ENCODE results near the gene NTN3.
"Not testable (repeated sequence)": the region's sequence is repeated elsewhere in the genome, so short reads cannot be mapped to it uniquely, and the experiment has no call there.

Gene NTN3

GRCh38 chr16:2466667-2467527 lies 4.2 kb upstream of the NTN3 start:
- DNase-seq: no peak

- peak; percentile 83 for DNase-seq
These were observed 3.4 kb upstream of the NTN3 start for GRCh38 chr16:2467528-2468232.

- DNase-seq: peak; percentile 81
These were observed 2.8 kb upstream of the NTN3 start for GRCh38 chr16:2468233-2468724.

DNA sequence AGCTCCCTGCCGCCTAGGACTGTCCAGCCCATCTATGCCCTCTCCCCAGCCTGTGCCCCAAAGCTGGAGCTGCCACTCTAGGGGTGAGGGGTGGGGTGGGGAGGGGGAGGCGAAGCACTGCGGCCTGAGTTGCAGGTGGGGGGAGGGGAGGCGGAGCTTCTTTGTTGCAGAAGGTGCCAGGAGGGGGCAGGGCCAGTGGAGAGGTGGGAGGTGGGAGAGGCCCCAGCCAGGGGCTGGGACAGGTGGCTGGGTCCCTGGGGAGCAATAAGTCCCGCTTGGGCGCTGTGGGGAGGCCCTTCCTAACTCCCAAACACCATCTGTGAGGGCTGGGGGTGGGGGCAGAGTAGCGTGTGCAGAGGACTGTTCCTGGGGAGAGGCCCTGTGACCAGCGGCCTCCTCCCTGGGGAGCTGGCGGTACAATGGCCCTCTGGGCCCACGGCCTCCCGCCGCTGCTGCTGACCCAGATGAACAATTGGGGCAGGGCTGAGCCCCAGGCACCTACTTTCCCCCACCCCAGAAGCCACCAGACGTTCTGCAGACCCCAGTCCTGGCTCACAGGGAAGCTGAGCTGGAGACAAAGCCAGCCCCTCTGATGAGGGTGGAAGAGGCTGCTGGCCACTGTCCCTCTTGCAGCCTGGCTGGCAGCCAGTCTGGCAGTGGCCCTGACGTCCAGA lies 2.2 kb upstream of the NTN3 start:
- DNase-seq: peak; percentile 97

DNA sequence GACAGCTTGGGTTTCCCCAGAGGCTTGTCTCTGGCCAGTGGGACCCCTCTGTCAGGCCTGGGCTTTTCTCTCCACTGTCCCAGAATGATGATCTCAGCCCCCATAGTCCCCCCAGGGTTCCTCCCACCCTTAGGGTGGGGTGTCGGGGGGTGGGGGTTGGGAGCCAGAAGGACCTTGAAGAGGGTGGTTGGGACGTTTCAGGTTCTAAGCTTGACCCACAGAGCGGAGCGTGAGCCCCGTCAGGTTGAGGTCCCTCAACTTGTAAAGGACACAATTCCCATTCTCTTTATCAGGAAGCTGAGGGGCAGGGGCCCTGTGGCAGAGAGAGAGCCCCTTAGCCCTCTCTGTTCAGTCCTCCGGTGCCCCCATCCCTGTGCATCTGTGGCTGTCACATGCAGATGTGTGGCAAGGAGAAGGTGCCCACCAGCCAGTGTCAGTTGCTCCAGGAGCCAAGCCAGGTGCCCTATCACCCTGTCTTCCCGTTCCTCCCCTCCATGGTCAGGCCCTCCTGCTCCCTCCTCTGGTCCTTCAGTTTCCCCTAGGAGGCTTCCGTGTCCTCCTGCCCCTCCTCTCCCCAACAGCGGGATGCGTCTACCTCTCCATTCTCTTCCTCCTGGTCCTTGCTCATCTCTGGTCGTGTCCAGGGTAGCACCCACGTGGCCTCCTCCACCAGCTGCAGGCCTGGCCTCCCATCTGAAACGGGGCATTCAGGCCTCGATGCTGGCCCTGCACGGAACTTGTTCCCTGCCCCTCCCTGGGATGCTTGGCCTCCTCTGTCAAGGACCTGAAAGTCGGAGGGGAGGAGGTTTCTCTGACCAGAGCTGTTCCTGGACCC lies 1.5 kb upstream of the NTN3 start:
- DNase-seq: no peak

GRCh38 chr16:2470234-2470601 lies 879 bp upstream of the NTN3 start:
- DNase-seq: no peak

DNA sequence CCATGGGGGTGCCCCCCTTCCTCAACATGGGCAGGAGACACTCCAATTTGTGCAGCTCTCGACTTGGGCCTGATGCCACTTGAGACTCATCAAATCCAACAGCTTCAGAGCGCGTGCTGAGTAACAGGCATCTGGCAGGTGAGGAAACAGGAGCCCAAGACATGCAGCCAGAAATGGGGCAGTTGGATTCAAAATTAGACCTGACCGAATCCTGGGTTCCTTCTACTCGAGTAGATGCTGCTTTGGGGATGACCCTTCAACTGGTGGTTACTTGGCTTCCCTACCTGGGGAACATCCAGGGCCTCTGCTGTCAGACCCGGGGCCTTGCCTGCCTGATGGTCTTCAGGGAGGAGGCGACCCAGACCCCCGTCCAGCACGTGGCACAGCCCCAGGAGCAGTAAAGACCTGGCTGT lies 488 bp upstream of the NTN3 start:
- peak; percentile 42 for DNase-seq

DNA sequence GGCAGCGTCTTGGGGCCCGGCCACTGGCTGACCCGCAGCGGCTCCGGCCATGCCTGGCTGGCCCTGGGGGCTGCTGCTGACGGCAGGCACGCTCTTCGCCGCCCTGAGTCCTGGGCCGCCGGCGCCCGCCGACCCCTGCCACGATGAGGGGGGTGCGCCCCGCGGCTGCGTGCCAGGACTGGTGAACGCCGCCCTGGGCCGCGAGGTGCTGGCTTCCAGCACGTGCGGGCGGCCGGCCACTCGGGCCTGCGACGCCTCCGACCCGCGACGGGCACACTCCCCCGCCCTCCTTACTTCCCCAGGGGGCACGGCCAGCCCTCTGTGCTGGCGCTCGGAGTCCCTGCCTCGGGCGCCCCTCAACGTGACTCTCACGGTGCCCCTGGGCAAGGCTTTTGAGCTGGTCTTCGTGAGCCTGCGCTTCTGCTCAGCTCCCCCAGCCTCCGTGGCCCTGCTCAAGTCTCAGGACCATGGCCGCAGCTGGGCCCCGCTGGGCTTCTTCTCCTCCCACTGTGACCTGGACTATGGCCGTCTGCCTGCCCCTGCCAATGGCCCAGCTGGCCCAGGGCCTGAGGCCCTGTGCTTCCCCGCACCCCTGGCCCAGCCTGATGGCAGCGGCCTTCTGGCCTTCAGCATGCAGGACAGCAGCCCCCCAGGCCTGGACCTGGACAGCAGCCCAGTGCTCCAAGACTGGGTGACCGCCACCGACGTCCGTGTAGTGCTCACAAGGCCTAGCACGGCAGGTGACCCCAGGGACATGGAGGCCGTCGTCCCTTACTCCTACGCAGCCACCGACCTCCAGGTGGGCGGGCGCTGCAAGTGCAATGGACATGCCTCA lies 773 bp downstream of the NTN3 start:
- DNase-seq: no peak

GRCh38 chr16:2472488-2472864 lies 1.4 kb downstream of the NTN3 start:
- DNase-seq: no peak

- DNase-seq: no peak
These were observed 1.9 kb downstream of the NTN3 start for GRCh38 chr16:2472885-2473445.

DNA sequence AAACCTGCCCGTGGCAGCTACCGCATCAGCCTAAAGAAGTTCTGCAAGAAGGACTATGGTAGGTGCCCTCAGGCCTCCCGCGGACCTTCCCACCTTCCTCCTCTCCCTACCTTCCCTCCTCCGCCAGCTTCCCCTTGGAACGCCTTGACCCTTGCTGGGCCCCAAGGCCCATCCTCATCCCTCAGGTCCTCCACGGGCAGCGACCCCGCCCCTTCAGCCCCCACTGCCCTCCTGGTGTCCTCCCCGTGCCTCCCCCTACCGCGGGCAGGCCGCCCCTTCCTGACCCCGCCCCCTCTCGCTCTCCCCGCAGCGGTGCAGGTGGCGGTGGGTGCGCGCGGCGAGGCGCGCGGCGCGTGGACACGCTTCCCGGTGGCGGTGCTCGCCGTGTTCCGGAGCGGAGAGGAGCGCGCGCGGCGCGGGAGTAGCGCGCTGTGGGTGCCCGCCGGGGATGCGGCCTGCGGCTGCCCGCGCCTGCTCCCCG lies 2.4 kb downstream of the NTN3 start:
- no peak for DNase-seq

GRCh38 chr16:2473999-2474876 lies 3.1 kb downstream of the NTN3 start:
- no peak for DNase-seq

DNA sequence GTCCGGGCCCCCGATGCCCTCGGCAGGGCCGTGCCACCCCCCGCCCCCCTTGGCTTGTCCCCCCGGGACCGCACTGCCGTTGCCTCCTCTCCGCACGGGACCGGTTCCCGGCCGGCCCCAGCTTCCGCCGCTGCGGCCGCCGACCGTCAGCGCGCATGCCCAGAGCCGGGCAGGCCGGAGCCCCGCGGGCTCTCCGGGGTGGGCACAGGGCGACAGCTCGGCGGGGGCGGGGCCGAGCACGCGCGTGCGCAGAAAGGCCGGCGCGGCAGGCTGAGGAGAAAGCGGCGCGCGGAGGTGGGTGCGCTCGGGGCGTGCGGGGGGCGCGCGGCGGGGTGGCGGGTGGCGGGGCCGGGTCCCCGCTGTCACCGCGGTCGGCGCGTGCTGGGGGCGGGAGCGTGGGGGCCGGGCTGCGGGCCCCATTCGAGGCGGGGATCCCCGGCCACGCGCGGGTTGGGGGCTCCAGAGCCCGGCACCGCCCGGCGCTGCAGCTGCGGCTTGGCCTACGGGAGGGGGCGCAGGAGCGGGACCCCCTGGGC lies 3.8 kb downstream of the NTN3 start, which contains the start of gene TBC1D24:
Gene TBC1D24 (plus strand): TSS at position 251 of the 536 bp plus-strand sequence. CDS start 21,022 bp downstream, outside the sequence.
- DNase-seq: peak; percentile 60

- peak; percentile 43 for DNase-seq
These were observed 4.6 kb downstream of the NTN3 start for GRCh38 chr16:2475413-2476344.

DNA sequence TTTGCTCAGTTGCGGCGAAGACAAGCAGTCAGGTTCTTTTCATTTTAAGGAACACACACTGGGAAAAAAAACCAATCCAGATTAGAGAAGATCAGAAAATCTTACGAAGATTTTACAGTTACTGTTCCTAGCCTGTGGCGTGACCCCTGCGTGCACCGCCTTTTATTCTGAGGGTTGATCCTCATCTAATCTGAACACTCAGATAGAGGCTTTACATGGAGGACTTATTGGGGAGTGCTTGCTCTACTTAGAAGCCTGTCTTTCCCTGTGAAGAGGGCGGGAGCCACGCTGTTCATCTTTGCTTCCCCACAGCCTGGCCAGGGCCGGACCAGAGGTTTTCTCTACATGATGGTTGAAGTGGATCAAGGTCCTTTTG lies 5.2 kb downstream of the NTN3 start:
- no peak for DNase-seq

DNA sequence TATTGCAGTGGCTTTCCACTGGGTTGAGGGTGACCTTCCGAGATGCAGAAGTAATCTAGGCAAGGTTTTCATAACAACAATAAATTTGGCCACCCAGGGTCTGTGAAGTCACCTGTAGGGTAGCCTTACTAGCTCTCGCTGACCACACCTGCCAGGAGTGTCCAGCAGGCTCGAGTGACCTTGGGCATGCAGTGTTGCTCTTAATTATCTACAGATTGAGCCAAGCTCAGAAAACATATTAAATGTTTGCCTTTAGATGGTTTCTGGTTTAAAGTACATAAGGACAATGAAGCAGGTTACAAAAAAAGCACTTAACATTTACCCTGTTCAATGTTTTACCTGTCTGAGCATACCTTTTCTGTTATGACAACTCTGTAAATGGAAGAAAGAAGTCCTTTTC lies 5.6 kb downstream of the NTN3 start:
- no peak for DNase-seq

DNA sequence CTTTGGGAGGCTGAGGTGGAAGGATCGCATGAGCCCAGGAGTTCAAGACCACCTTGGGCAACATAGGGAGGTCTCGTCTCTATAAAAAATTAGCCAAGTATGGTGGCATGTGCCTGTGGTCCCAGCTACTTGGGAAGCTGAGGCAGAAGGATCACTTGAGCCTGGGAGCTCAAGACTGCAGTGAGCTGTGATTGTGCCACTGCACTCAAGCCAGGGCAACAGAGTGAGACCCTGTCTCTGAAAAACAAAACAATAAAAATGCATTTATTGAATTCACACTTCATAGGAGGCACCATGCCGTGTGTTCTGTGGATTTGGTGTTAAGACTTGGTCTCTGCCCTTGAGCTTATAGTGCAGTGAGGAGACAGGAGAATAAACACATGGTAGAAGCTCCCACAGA lies 6.2 kb downstream of the NTN3 start:
- DNase-seq: no peak

DNA sequence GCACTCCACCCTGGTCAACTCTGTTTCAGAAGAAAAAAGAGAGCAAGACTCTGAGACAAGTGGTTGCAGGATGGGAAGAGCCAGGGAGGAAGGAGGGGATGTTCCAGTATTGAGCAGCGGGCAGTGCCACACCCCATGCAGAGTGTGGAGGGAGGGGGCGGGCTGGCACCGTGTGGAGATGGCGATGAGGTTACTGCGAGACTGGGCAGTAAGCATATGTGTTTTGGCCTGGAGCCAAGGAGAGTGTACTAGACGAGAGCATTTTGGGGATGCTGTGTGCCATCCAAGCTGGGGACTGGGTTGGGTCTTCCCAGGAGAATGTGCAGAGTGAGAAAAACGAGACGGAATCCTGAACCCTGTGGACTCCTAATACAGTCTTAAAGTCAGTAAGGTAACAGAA lies 7.2 kb downstream of the NTN3 start:
- DNase-seq: no peak

DNA sequence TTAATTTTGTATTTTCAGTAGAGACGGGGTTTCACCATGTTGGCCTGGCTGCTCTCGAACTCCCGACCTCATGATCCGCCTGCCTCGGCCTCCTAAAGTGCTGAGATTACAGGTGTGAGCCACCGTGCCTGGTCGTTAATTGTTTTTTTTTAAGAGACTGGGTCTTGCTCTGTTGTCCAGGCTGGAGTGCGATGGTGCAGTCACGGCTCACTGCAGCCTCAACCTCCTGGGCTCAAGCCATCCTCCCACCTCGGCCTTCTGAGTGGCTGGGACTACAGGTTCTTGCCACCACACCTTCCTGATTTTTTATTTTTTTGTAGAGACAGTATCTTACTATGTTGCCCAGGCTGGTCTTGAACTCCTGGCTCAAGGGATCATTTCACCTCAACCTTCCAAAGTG lies 8.9 kb downstream of the NTN3 start:
- not testable (repeated sequence) for DNase-seq

Measured in NCI-H1436 (cell line).